GM21515 (cell line): Measurements from ENCODE around the gene CST6.
A peak's percentile ranks its signal among the peaks of the same experiment; 100 is the strongest.

Experiments
- ATAC-seq: cut with Tn5 transposase; IDR thresholded peaks from one replicate; pipeline ENCODE4 v1.9.1; 2021; ENCODE audit not compliant: unreplicated experiment

CST6 gene

DNA sequence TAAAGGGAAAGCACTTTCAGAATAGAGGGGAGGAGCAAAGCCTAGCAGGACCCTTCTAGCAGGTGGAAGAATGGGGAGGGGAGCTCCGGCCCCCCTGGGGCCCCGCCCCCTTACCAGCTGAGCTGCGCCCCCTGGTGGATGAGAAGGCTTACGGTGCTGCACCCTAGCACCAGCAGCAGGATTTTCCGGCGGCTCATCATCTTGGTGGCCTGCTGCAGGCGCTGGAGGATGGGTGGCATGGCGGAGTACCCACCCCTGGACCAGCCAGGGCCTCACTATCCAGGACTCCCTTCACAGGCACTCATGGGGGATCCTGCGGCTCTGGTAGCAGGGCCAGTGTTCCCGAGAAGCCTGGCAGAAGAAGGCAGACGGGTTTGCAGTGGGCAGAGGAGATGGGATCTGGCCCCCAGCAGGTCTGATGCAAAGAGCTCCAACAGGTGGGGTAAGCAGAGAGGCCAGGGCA is 33.4 kb downstream of the CST6 start:
- no peak for ATAC-seq

DNA sequence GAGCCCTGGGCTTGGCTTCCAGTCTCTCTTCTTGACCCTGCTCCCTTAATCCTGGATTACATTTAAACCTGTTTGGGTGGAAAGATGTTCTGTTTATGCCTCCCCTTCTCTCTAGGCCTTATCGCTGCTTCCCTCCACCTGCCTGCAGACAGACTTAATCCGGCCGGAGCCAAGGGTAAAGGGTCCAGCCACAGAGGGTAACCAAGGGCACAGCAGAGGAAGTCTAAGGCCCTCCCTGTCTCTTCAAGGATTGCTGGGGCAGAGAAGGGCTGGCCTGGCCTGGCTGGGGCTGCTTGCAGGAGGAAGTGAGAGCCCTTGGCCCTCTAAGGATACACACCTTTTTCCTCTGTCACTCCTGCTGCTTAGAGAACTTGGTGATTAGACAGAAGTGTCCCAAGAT is 35.1 kb downstream of the CST6 start:
- no peak for ATAC-seq

DNA sequence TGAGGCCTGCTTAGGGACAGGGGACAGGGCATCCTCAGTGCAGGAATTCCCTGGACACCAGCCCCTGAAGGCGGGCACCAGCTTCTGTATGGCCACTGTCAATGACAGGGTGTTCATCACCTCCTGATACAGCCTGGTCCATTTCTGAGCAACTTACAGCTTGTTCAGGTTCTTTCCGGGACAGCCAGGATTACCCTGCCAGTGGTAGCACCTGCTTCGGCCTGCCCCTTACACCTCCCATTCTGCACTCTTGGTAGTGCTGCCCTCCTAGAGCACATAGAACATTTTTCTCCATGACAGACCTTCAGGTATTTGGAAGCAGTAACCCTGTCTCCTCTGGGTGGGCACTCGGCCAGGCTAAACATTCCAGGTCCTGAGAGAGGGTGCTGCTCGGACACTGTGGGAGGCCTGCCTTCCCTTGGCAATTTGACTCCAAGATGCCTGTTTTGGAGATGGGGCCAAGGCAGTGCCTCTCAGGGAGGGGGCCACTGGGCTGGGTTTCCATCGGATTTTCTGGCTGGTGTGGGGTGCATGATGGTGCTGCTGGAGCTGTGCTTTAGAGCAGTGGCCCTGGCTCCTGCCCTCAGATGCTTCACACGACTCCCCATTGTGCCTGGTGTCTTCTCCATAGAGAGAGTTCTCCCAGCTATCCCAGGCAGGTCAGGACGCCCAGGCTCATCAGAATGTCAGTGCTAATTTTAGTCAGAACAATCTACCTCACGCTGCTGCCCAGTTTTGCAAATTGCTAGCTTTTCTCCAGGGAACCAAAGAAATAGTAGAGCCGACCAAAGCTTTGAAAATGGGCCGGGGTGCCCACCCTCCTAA is 35.9 kb downstream of the CST6 start:
- ATAC-seq = no peak

DNA sequence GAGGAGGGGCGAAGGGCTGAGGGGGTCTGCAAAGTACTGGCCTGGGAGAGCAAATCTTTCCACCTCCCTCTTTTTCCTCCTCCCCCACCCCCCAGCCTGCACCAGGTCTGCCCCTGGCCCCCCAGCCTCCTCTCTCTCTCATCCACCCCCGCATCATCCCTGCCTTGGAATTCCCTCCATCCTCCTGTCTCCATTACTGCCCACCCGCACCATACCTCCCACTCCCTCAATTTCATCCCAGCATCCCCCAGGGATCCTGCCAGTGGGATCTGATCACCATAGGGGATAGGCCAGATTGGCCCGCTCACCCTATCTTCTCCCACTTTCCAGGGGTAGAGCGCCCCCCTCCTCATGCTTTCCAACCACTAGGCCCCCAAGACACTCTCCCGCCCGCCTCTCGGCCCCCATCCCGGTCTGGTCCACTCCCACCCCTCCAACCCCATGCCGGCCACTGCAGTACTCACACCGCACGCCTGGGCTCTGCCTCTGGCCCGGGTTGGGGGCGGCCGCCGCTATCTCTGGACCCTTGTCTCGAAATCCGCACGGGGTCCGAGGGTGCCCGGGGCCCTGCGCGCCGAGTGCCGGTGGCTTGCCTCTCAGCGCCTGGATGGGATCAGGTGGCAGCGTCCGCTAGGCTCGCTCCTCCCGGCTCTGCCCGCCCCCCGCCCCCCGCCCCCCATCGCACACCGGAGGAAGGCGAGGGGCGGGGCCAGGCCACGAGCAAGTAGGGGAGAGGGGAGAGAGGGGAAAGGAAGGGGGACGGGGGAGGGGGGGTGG is 36.9 kb downstream of the CST6 start, which contains the start of gene GAL3ST3:
GAL3ST3 (minus strand) TSS at position 615 of the 777 bp plus-strand sequence. CDS start 3,746 bp downstream, outside the sequence.
- ATAC-seq = no peak

DNA sequence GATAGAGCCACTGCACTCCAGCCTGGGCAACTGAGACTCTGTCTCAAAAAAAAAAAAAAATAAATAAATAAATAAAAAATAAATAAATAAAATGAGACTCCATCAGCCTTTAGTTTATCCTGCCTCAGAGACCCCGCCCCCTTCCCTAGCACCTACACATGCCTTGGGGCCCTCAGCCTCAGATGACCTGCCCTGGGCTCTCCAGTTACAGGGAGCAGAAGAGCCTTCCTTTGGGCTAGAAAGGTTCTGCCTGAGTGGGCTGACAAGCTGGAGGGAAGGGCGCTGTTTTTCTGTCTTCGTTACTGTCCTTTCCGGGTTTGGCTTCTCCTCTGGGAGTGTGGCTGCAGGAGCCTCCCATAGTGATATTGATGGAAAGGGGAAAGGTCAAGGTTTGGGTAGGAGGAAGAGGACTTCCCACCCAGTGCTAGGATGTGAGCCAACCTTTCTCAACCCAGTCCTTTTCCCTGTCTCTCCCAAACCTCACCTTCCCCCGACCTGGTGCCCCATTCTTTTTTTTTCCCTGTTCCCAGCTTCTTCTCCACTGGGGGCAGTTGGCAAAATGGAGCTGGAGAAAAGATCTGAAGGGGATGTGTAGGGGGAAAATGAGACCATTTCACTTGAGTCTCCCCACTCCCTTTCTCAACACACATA is 38.9 kb downstream of the CST6 start:
- no peak for ATAC-seq

DNA sequence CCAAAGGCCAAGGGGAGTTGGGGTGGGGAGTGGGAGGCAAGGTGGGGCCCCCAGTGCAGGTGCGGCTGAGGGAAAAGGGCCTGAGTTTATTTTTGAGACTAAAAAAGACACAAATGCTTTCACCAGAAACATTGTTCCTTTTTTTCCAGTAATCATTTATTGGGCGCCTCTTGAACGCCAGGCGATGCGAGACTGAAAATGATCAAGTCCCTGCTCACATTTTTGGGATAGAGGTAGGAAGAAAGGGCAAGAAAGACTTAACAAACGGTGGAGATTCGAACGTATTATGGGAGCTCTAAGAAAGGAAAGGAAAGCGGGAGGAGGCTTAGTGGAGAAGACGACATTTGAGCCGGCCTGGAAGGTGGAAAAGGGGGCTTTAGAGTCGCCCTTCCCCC is 39.6 kb downstream of the CST6 start:
- ATAC-seq = no peak

DNA sequence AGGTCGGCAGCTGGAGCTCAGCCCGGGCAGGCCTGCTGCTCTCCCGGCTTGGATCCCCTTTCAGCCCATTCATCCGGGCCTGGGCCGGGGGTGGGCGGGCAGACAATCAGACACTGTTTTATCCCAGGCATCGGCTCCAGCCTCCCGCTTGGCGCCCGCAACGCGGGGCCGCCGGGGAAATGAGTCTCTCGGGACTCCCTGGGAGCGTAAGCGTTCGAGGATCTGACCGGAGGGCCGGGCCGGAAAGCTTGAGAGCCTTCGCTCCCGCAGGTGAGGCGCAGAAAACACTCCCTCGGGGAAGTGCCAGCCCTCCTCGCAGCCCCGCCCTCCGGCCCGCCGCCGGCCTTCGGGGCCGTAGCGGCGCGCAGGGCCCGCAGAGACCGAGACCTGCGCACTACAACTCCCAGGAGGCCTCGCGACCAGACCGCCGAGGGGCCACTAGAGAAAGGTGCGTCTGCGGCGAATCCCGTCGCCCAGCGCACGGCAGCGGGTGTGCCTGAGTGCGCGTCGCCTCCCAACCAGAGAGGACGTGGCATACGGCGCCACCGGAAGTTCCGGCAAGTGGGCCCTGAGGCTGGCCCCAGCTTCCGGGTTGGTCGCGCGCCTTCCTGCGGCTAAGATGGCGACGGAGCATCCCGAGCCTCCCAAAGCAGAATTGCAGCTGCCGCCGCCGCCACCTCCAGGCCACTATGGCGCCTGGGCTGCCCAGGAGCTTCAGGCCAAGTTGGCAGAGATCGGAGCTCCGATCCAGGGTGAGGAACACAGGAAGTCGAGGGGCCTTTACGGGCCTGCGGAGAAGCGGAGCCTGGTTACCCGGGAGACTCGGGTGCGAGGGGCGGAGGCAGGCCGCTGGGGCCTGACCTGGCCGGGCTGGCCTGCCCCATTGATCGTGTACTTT is 40.2 kb downstream of the CST6 start, which contains the start of gene SF3B2:
SF3B2 (plus strand) TSS at position 599 of the 898 bp plus-strand sequence; CDS start at position 620, 21 bp downstream.
- ATAC-seq = peak; percentile 92

DNA sequence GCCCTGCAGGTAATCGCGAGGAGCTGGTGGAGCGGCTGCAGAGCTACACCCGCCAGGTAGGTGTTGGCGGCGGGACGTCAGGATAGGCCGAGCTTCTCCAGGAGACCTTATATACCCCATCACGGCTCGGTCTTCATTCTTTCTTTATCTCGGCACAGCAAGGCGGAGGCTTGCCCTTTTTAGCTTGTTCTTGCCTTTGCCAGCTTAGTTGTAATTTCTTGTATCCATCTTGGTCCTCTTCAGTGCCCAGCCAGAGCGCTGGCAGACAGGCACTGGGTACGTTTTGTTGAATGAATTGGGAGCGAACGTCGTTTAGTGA is 40.8 kb downstream of the CST6 start:
- ATAC-seq = no peak

DNA sequence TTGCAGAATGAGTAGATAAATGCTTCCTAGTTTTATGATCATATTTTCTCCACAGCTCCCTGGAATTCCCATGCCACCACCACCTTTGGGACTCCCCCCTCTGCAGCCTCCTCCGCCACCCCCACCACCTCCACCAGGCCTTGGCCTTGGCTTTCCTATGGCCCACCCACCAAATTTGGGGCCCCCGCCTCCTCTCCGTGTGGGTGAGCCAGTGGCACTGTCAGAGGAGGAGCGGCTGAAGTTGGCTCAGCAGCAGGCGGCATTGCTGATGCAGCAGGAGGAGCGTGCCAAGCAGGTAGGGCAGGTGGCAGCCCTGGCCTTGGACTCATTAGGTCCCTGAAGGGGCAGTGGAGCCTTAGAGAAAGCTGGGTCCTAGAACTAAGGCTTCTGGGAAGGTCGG is 43.2 kb downstream of the CST6 start:
- no peak for ATAC-seq

DNA sequence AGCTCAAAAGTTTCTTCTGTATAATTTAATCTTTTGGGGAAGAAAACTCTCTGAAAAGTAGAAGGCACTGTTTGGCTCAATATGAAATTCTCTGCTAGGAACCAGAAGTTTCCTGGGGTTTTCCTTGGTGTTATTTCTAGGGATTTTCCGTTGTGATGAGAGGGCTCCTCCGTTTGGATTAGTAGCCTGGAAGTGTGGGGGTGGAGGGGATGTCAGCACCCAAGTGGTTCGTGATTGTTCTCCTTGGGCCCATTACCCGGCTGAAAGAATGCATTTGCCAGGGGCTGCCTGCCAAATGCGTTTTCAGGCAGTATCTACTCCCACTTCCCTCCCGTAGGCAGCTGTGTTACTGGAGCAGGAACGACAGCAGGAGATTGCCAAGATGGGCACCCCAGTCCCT is 44.7 kb downstream of the CST6 start:
- no peak for ATAC-seq

DNA sequence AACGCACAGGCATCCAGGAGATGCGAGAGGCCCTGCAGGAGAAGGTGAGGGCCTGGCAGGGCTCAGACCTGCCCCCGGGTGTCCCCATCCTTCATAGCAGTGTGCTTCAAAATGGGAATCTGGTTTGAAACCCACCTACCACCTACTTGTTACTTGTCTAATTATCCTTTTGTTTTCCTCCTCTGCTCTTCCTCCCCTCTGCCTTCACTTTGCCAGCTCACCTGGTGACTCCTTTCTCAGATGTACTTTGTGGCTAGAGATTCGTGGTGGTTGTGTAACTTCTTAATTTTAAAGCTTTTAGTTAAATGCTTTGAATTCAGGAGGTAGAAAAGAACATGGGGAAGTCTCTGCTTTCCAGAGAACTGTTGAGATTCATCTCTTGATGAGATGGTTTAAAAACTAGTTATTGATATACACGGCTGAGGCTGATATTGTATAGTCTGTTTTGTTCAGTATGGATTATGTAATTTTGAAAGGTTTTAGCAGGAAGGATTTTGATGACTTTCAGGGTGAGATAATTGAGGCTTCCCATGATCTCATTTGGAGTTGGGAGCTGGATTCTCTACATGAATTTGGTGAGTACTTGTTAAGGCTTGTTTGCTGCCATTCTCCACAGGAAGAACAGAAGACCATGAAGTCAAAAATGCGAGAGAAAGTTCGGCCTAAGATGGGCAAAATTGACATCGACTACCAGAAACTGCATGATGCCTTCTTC is 48.3 kb downstream of the CST6 start:
- no peak for ATAC-seq

DNA sequence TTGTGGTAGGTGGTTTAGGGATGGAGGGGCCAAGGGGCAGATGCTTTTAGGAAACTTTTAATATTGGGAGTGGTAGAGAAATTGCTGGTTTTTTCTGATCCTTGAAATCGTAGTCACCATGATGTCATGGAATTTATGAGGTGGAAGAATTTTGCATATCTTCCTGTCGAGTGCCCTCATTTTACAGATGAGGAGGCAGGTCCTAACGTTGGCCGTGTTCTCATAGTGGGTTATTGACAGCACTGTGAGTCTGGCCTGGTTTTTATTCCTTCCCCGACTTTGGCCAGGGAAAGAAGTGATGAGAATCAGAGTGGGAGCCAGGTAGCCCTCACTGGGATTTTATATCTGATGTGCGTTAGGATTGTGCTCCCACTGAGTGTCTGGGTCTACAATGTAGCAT is 49.5 kb downstream of the CST6 start:
- ATAC-seq = no peak

DNA sequence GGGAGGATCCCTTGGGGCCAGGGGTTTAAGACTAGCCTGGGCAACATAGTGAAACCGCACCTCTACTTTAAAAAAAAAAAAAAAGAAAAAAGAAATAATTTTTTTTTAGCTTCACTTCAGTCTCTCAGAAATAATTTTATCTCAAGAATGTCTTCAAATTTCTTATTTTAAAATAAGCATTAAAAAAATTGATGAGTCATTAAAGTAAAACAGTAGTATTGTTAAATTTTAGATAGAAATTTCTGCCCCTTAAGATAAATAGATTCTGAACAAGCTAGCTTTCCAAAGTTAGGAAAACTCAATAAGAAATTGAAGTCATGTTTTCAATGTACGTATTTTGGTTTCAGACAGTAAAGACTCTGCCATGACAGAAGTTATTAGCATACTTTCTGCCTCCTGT is 50.6 kb downstream of the CST6 start:
- ATAC-seq = no peak
